ENCODE measurements around the gene TRDN. TPM values are rescaled to one million over a fixed set of nuclear protein-coding genes. Genes with fewer than 3 reads are reported as not detected.

TRDN gene
- total and polyA plus RNA-seq, 2 experiments from 2014 or later = 0.10 to 0.48 TPM

- Histone ChIP-seq H3K27ac (no peak overlapping the region), H3K36me3 (replicated peaks; ENCODE audit: insufficient read depth, low read depth) (no peaks in the 10 kb centered on the region), H4K20me1 (ENCODE audit: insufficient read depth, poor library complexity, severe bottlenecking) (no peaks in the 10 kb centered on the region), H3K4me1 (ENCODE audit: insufficient read depth) (no peaks in the 10 kb centered on the region), H2AFZ (no peak overlapping the region), H3K27me3 (no peaks in the 10 kb centered on the region), H3K4me3 (no peak overlapping the region), H3K79me2 (no peaks in the 10 kb centered on the region), H3K9me2 (replicated peaks; ENCODE audit: insufficient read depth) (no peaks in the 10 kb centered on the region), H3K9me3 (ENCODE audit: low read depth) (no peaks in the 10 kb centered on the region), H3K4me2 (no peak overlapping the region)
- no peak for DNase-seq (ENCODE audit: low spot score)
- 87% methylated on average over 2 of the region's 2 CpGs for WGBS (ENCODE audit: low lambda C conversion rate, missing lambda C conversion rate)
- TF ChIP-seq EZH2 (IDR thresholded peaks at IDR 0.05; ENCODE audit: borderline replicate concordance) (no peak), EZH2phosphoT487 (IDR thresholded peaks at IDR 0.05; ENCODE audit: low read depth, severe bottlenecking, unreplicated experiment) (no peak), CTCF (IDR thresholded peaks at IDR 0.05; ENCODE audit: poor library complexity) (no peak)
Measured at GRCh38 chr6:123372737-123373136, 264.0 kb downstream of the TRDN start.

GRCh38 chr6:123363912-123364311 lies 272.8 kb downstream of the TRDN start:
- H3K9me3 ChIP-seq (ENCODE audit: low read depth) = no peaks in the 10 kb centered on the region
- H2AFZ ChIP-seq = no peak overlapping the region
- no peak for DNase-seq (ENCODE audit: low spot score)
- no peaks in the 10 kb centered on the region for H3K4me1 ChIP-seq (ENCODE audit: insufficient read depth)
- WGBS (ENCODE audit: low lambda C conversion rate, missing lambda C conversion rate) = 84% methylated on average over 2 of the region's 2 CpGs
- H4K20me1 ChIP-seq (ENCODE audit: insufficient read depth, poor library complexity, severe bottlenecking) = no peaks in the 10 kb centered on the region
- TF ChIP-seq EZH2phosphoT487 (IDR thresholded peaks at IDR 0.05; ENCODE audit: low read depth, severe bottlenecking, unreplicated experiment) (no peak), CTCF (IDR thresholded peaks at IDR 0.05; ENCODE audit: poor library complexity) (no peak), EZH2 (IDR thresholded peaks at IDR 0.05; ENCODE audit: borderline replicate concordance) (no peak)
- H3K27ac ChIP-seq = no peak overlapping the region
- H3K4me2 ChIP-seq = no peak overlapping the region
- no peaks in the 10 kb centered on the region for H3K9me2 ChIP-seq (replicated peaks; ENCODE audit: insufficient read depth)
- no peak overlapping the region for H3K4me3 ChIP-seq
- no peaks in the 10 kb centered on the region for H3K36me3 ChIP-seq (replicated peaks; ENCODE audit: insufficient read depth, low read depth)
- no peaks in the 10 kb centered on the region for H3K27me3 ChIP-seq
- H3K79me2 ChIP-seq = no peaks in the 10 kb centered on the region

GRCh38 chr6:123360359-123360758 lies 276.4 kb downstream of the TRDN start:
- TF ChIP-seq CTCF (IDR thresholded peaks at IDR 0.05; ENCODE audit: poor library complexity) (no peak), EZH2phosphoT487 (IDR thresholded peaks at IDR 0.05; ENCODE audit: low read depth, severe bottlenecking, unreplicated experiment) (no peak), EZH2 (IDR thresholded peaks at IDR 0.05; ENCODE audit: borderline replicate concordance) (no peak)
- H3K27me3 ChIP-seq = no peaks in the 10 kb centered on the region
- H3K4me1 ChIP-seq (ENCODE audit: insufficient read depth) = no peaks in the 10 kb centered on the region
- H3K36me3 ChIP-seq (replicated peaks; ENCODE audit: insufficient read depth, low read depth) = no peaks in the 10 kb centered on the region
- H2AFZ ChIP-seq = no peak overlapping the region
- no peaks in the 10 kb centered on the region for H3K9me3 ChIP-seq (ENCODE audit: low read depth)
- no peak overlapping the region for H3K27ac ChIP-seq
- no peaks in the 10 kb centered on the region for H4K20me1 ChIP-seq (ENCODE audit: insufficient read depth, poor library complexity, severe bottlenecking)
- H3K4me2 ChIP-seq = no peak overlapping the region
- H3K79me2 ChIP-seq = no peaks in the 10 kb centered on the region
- H3K9me2 ChIP-seq (replicated peaks; ENCODE audit: insufficient read depth) = no peaks in the 10 kb centered on the region
- H3K4me3 ChIP-seq = no peak overlapping the region
- WGBS (ENCODE audit: low lambda C conversion rate, missing lambda C conversion rate) = 81% methylated on average over 2 of the region's 2 CpGs
- DNase-seq (ENCODE audit: low spot score) = no peak

- 65% methylated on average over 3 of the region's 3 CpGs for WGBS (ENCODE audit: low lambda C conversion rate, missing lambda C conversion rate)
- TF ChIP-seq EZH2 (IDR thresholded peaks at IDR 0.05; ENCODE audit: borderline replicate concordance) (no peak), EZH2phosphoT487 (IDR thresholded peaks at IDR 0.05; ENCODE audit: low read depth, severe bottlenecking, unreplicated experiment) (no peak), CTCF (IDR thresholded peaks at IDR 0.05; ENCODE audit: poor library complexity) (no peak)
- Histone ChIP-seq H2AFZ (no peak overlapping the region), H3K4me1 (ENCODE audit: insufficient read depth) (no peaks in the 10 kb centered on the region), H3K9me2 (replicated peaks; ENCODE audit: insufficient read depth) (no peaks in the 10 kb centered on the region), H3K27me3 (no peaks in the 10 kb centered on the region), H3K4me2 (no peak overlapping the region), H3K4me3 (no peak overlapping the region), H3K9me3 (ENCODE audit: low read depth) (no peaks in the 10 kb centered on the region), H4K20me1 (ENCODE audit: insufficient read depth, poor library complexity, severe bottlenecking) (no peaks in the 10 kb centered on the region), H3K79me2 (no peaks in the 10 kb centered on the region), H3K27ac (no peak overlapping the region), H3K36me3 (replicated peaks; ENCODE audit: insufficient read depth, low read depth) (no peaks in the 10 kb centered on the region)
- no peak for DNase-seq (ENCODE audit: low spot score)
Measured at GRCh38 chr6:123352705-123353104, 284.0 kb downstream of the TRDN start.
